Uterus (tissue), 4 donors: ENCODE results near the gene NAGLU. TPM values are rescaled to one million over a fixed set of nuclear protein-coding genes. Genes with fewer than 3 reads are reported as not detected.

Experiments used
- DNase-seq, 2 donors: peaks; one replicate each; pipeline ENCODE4 v3.0.0-alpha.2; 2019 to 2020
- H3K27ac ChIP-seq, 2 donors: fragments of 200-600 bp; sonication (generic); 1 replicate in 1 of 2; 2 replicates in 1 of 2; pipeline ENCODE4 v1.5.1; 2016 to 2018
- H3K27me3 ChIP-seq, 2 donors: fragments of 200-600 bp; sonication (generic); one replicate each; pipeline ENCODE4 v1.5.1; 2018 to 2019; ENCODE audit warnings: control low read depth in 1 of 2
- H3K36me3 ChIP-seq, 2 donors: fragments of 200-600 bp; sonication (generic); one replicate each; pipeline ENCODE4 v1.5.1; 2019; ENCODE audit warnings: control low read depth in 1 of 2
- H3K4me1 ChIP-seq, 2 donors: fragments of 200-600 bp; sonication (generic); one replicate each; pipeline ENCODE4 v1.5.1; 2018 to 2019; ENCODE audit warnings: control low read depth in 1 of 2
- H3K4me3 ChIP-seq, 2 donors: fragments of 200-600 bp; sonication (generic); 1 replicate in 1 of 2; 2 replicates in 1 of 2; pipeline ENCODE4 v1.5.1; 2018 to 2019; ENCODE audit warnings: mild to moderate bottlenecking in 1 of 2
- H3K9me3 ChIP-seq, 2 donors: fragments of 200-600 bp; sonication (generic); one replicate each; pipeline ENCODE4 v1.5.1; 2019; ENCODE audit warnings: control low read depth in 1 of 2
- CTCF ChIP-seq, 4 experiments: fragments of 200-600 bp in 2 of 4; fragments of 450-650 bp in 2 of 4; sonication (generic) in 2 of 4; IDR thresholded peaks; one replicate each; pipeline ENCODE4 v1.5.1; 2016 to 2019; ENCODE audit warnings: antibody characterized with exemption in 4 of 4, mild to moderate bottlenecking in 2 of 4, moderate library complexity in 1 of 4
- POLR2A ChIP-seq, 2 donors: fragments of 450-650 bp; IDR thresholded peaks; one replicate each; pipeline ENCODE4 v1.6.1; 2016; ENCODE audit warnings: antibody characterized with exemption in 2 of 2, mild to moderate bottlenecking in 1 of 2, moderate library complexity in 1 of 2
- intact Hi-C: fragments of 100-400 bp; cut with DNase I; formaldehyde crosslinking; loops from one replicate; pipeline ENCODE4 v1.15.1; 2023; ENCODE audit warnings: low total_unique reads
- total RNA-seq, 4 donors: library from RNA; depleted of rRNA in 3 of 4; stranded (reverse); fragments of >200 nt in 3 of 4; gene quantifications; one replicate each; pipeline versions ENCODE4 v1.1.0 to v1.2.4, GENCODE V29; 2014 to 2023
- donor health status: DM: yes; HTN: yes; CAD: no.

The NAGLU gene
- total RNA-seq, 4 donors from 2014 or later = 8.7 to 33.5 (median 25.6) TPM

DNA sequence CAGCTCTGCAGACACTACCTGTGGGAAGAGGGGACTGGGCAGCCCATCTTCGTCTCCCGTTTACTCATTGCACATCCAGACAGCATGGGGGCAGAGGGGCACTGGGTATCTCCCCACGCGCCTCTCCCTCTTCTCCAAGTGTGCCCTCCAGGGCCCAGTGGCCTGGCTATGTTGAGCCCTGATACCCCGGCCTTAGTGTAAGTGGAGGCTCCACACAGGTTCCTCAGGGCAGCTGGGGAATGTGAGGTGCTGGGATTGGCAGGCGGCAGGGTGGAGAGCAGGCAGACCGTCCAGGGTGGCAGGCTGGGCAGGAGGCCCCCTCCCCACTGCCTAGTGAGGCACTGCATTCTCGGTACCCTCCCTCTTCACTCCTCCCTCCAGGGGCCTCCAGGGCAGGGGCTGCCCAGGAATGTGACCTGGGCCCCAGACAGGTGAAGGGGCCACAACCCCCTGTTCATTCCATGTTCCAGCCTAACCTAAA, 13.2 kb upstream of the NAGLU start:
- no peak for TF ChIP-seq POLR2A (IDR thresholded peaks at IDR 0.05)
- TF ChIP-seq CTCF (IDR thresholded peaks at IDR 0.05) = no peak
- Histone ChIP-seq H3K27me3 (no peaks in the 10 kb centered on the region), H3K9me3 (no peaks in the 10 kb centered on the region), H3K36me3 (no peaks in the 10 kb centered on the region), H3K4me3 (no peak overlapping the region), H3K4me1 (peaks cover 45 to 49% of the 10 kb centered on the region in 2 donors), H3K27ac (peak overlapping the region; percentile 95 to 99)
- intact Hi-C loops = no loop called here
- peak in 1 of 2 donors; percentile 19 for DNase-seq

DNA sequence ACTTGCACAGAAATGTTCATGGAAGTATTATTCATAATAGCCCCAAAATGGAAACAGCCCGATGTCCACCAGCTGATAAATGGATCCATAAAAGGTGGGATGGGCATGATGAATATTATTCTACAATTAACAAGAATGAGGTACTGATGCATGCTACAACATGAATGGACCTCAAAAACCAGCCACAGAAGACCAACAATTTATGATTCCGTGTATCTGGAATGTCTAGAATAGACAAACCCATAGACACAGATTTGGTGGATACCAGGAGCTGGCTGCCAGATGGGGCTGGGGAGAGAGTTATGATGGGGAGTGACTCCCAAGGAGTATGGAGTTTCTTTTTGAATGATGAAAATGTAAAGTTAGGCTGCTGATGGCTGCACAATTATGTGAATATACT, 10.8 kb upstream of the NAGLU start:
- Histone ChIP-seq H3K27ac (peak overlapping the region; percentile 95 to 99), H3K36me3 (no peaks in the 10 kb centered on the region), H3K9me3 (no peaks in the 10 kb centered on the region), H3K4me1 (peaks cover 29 to 30% of the 10 kb centered on the region in 2 donors), H3K4me3 (no peak overlapping the region), H3K27me3 (no peaks in the 10 kb centered on the region)
- intact Hi-C loops = loop anchor here (5.0 kb wide), 1 partner anchor 203 kb away; no protein-coding TSS in a partner anchor
- DNase-seq = peak in 1 of 2 donors; percentile 10
- TF ChIP-seq CTCF (IDR thresholded peaks at IDR 0.05) (no peak), POLR2A (IDR thresholded peaks at IDR 0.05) (no peak)

DNA sequence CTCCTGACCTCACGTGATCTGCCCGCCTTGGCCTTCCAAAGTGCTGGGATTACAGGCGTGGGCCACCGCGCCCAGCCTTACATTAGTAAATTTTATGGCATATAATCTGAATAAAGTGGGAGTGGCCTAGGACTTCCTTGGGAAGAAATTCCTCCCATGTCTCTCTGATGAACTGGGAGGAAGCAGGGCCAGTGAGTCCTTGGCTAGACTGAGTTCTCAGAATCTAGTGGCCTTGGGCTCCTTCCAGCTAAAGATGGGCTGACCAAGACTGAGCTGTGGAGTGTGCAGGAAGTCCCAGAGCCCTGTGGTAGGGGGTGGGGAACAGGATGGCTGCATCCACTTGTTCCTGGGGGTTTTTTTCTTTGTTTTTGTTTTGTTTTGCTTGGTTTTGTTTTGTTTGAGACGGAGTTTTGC, 10.0 kb upstream of the NAGLU start:
- intact Hi-C loops = loop anchor here (5.0 kb wide), 1 partner anchor 204 kb away; no protein-coding TSS in a partner anchor
- Histone ChIP-seq H3K27ac (peak overlapping the region; percentile 95 to 99), H3K9me3 (no peaks in the 10 kb centered on the region), H3K36me3 (no peaks in the 10 kb centered on the region), H3K4me1 (peaks cover 22 to 23% of the 10 kb centered on the region in 2 donors), H3K27me3 (no peaks in the 10 kb centered on the region), H3K4me3 (no peak overlapping the region)
- TF ChIP-seq POLR2A (IDR thresholded peaks at IDR 0.05) (no peak), CTCF (IDR thresholded peaks at IDR 0.05) (no peak)
- DNase-seq = no peak

DNA sequence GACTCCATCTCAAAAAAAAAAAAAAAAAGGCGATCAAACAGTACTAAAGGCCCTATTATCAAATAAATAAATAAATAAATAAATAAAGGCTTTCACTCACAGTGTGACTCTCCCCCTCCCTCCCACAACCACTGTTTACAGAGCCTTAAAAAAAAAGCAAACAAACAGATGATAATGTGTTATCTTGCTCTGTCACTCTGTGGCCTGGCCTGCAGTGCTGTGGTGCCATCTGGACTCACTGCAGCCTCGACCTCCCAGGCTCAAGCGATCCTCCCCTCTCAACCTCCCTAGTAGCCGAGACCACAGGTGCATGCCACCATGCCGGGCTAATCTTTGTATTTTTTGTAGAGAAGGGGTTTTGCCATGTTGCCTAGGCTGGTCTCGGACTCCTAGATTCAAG, 8.1 kb upstream of the NAGLU start:
- H3K4me1 ChIP-seq = peaks cover 3 to 4% of the 10 kb centered on the region in 2 donors
- TF ChIP-seq CTCF (IDR thresholded peaks at IDR 0.05) (no peak), POLR2A (IDR thresholded peaks at IDR 0.05) (no peak)
- H3K9me3 ChIP-seq = no peaks in the 10 kb centered on the region
- H3K27ac ChIP-seq = no peak overlapping the region
- intact Hi-C loops = loop anchor here (5.0 kb wide), 1 partner anchor 206 kb away; no protein-coding TSS in a partner anchor
- no peak for DNase-seq
- H3K4me3 ChIP-seq = no peak overlapping the region
- no peaks in the 10 kb centered on the region for H3K36me3 ChIP-seq
- H3K27me3 ChIP-seq = no peaks in the 10 kb centered on the region

GRCh38 chr17:42529061-42529460, 7.0 kb upstream of the NAGLU start:
- Histone ChIP-seq H3K36me3 (no peaks in the 10 kb centered on the region), H3K9me3 (no peaks in the 10 kb centered on the region), H3K27ac (no peak overlapping the region), H3K4me3 (no peak overlapping the region), H3K4me1 (no peaks in the 10 kb centered on the region), H3K27me3 (no peaks in the 10 kb centered on the region)
- DNase-seq = no peak
- no peak for TF ChIP-seq CTCF (IDR thresholded peaks at IDR 0.05)
- no peak for TF ChIP-seq POLR2A (IDR thresholded peaks at IDR 0.05)
- intact Hi-C loops = loop anchor here (5.0 kb wide), 1 partner anchor 207 kb away; no protein-coding TSS in a partner anchor
